Esophagus squamous epithelium (tissue), 5 donors: ENCODE results near the gene JPT1. TPM values are rescaled to one million over a fixed set of nuclear protein-coding genes. Genes with fewer than 3 reads are reported as not detected.
A peak's percentile ranks its signal among the peaks of the same experiment; 100 is the strongest.

Experiments
- DNase-seq: peaks from one replicate; lab custom pipeline; 2025; lab: John Stamatoyannopoulos, UW
- H3K27ac ChIP-seq, 4 donors: fragments of 200-600 bp; sonication (generic); one replicate each; pipeline ENCODE4 v1.5.1; 2016 to 2019; ENCODE audit warnings: mild to moderate bottlenecking in 1 of 4
- H3K27me3 ChIP-seq, 4 donors: fragments of 200-600 bp; sonication (generic); 1 replicate in 3 of 4; 2 replicates in 1 of 4; pipeline versions ENCODE4 v1.5.1 to v1.6.0; 2017 to 2021; ENCODE audit warnings: antibody characterized with exemption in 1 of 4
- H3K36me3 ChIP-seq, 3 donors: fragments of 200-600 bp; sonication (generic); one replicate each; pipeline ENCODE4 v1.5.1; 2016 to 2019
- H3K4me1 ChIP-seq, 3 donors: fragments of 200-600 bp; sonication (generic); one replicate each; pipeline ENCODE4 v1.5.1; 2017 to 2019
- H3K4me3 ChIP-seq, 4 donors: fragments of 200-600 bp; sonication (generic); 1 replicate in 3 of 4; 2 replicates in 1 of 4; pipeline ENCODE4 v1.5.1; 2016 to 2019; ENCODE audit warnings: mild to moderate bottlenecking in 2 of 4, moderate library complexity in 1 of 4
- H3K9me3 ChIP-seq, 3 donors: fragments of 200-600 bp; sonication (generic); one replicate each; pipeline ENCODE4 v1.5.1; 2016 to 2019
- POLR2A ChIP-seq, 4 donors: fragments of 450-650 bp; IDR thresholded peaks; one replicate each; pipeline ENCODE4 v1.6.1; 2017; ENCODE audit warnings: antibody characterized with exemption in 4 of 4, mild to moderate bottlenecking in 4 of 4, moderate library complexity in 3 of 4
- WGBS, 2 donors: methylation state at CpG; one replicate each; pipeline ENCODE4 v1.1.5; 2018; 5-methylcytosine and 5-hydroxymethylcytosine counted together
- intact Hi-C: fragments of 100-400 bp; cut with DNase I; formaldehyde crosslinking; loops from one replicate; pipeline ENCODE4 v1.15.0; 2022
- total RNA-seq, 4 donors: library from RNA; depleted of rRNA; stranded (reverse); fragments of >200 nt; gene quantifications; one replicate each; pipeline ENCODE4 v1.1.0, GENCODE V29; 2016
- TF ChIP-seq, protein P1 (sequence below), 6 experiments: fragments of 450-650 bp in 4 of 6; fragments of 200-600 bp in 2 of 6; sonication (generic) in 2 of 6; IDR thresholded peaks; one replicate each; pipeline ENCODE4 v1.5.1; 2016 to 2019; ENCODE audit warnings: antibody characterized with exemption in 6 of 6, mild to moderate bottlenecking in 4 of 6, moderate library complexity in 4 of 6
- donor health status: DM: yes; HTN: yes; CAD: no.

JPT1 gene
- total RNA-seq, 4 donors from 2014 or later = 82.2 to 249 (median 196) TPM

DNA sequence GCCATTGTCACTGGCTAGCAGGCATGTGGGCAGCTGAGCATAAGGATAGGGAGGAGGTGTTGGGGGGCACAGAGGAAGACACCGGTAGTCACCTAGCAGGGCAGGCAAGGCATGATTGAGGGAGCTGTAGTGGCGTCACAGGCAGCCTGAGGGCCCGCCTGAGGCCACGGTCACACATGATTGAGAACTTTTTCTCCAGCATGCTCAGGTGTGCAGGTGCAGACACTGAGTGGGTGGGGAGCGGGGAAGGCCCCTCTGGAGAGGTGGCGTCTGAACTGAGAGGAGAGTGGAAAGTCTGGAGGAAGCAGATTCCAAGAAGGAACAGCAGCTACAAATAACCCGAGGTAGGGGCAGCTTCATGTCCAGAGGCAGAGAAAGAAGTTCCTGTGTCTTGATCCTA, 55.5 kb downstream of the JPT1 start:
- Histone ChIP-seq H3K27me3 (no peaks in the 10 kb centered on the region), H3K9me3 (no peaks in the 10 kb centered on the region), H3K4me1 (peaks cover 6 to 41% (median 17%) of the 10 kb centered on the region in 3 donors), H3K36me3 (peaks cover 0 to 36% (median 7%) of the 10 kb centered on the region in 3 donors), H3K27ac (no peak overlapping the region), H3K4me3 (no peak overlapping the region)
- WGBS, 2 donors = 50 to 76% methylated on average over 7 of the region's 7 CpGs
- intact Hi-C loops = no loop called here
- TF ChIP-seq, protein P1, sequence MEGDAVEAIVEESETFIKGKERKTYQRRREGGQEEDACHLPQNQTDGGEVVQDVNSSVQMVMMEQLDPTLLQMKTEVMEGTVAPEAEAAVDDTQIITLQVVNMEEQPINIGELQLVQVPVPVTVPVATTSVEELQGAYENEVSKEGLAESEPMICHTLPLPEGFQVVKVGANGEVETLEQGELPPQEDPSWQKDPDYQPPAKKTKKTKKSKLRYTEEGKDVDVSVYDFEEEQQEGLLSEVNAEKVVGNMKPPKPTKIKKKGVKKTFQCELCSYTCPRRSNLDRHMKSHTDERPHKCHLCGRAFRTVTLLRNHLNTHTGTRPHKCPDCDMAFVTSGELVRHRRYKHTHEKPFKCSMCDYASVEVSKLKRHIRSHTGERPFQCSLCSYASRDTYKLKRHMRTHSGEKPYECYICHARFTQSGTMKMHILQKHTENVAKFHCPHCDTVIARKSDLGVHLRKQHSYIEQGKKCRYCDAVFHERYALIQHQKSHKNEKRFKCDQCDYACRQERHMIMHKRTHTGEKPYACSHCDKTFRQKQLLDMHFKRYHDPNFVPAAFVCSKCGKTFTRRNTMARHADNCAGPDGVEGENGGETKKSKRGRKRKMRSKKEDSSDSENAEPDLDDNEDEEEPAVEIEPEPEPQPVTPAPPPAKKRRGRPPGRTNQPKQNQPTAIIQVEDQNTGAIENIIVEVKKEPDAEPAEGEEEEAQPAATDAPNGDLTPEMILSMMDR (IDR thresholded peaks at IDR 0.05) = no peak
- TF ChIP-seq POLR2A (IDR thresholded peaks at IDR 0.05) = no peak
- DNase-seq = no peak

DNA sequence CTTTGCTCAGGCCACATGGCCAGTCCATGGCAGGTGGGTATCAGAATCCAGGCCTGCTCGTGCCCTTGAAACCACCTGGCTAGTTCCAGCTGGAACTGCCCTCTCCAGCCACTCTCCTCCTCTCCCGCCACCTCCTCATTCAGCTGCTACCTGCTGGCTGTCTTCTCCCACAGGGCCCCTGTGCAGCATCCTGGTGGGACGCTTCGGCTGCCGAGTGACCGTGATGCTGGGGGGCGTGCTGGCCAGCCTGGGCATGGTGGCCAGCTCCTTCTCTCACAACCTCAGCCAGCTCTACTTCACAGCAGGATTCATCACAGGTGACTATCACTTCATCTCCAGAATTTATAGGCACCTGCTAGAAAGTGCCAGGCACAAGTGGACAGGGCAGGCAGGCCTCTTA, 56.4 kb downstream of the JPT1 start:
- no peak overlapping the region for H3K4me3 ChIP-seq
- no peak for DNase-seq
- 95 to 96% methylated on average over 7 of the region's 7 CpGs for WGBS, 2 donors
- H3K36me3 ChIP-seq = peaks cover 0 to 34% (median 7%) of the 10 kb centered on the region in 3 donors
- H3K27ac ChIP-seq = no peak overlapping the region
- TF ChIP-seq, protein P1 (IDR thresholded peaks at IDR 0.05) = no peak
- TF ChIP-seq POLR2A (IDR thresholded peaks at IDR 0.05) = no peak
- peaks cover 16 to 51% (median 27%) of the 10 kb centered on the region in 3 donors for H3K4me1 ChIP-seq
- intact Hi-C loops = no loop called here
- H3K9me3 ChIP-seq = no peaks in the 10 kb centered on the region
- no peaks in the 10 kb centered on the region for H3K27me3 ChIP-seq

DNA sequence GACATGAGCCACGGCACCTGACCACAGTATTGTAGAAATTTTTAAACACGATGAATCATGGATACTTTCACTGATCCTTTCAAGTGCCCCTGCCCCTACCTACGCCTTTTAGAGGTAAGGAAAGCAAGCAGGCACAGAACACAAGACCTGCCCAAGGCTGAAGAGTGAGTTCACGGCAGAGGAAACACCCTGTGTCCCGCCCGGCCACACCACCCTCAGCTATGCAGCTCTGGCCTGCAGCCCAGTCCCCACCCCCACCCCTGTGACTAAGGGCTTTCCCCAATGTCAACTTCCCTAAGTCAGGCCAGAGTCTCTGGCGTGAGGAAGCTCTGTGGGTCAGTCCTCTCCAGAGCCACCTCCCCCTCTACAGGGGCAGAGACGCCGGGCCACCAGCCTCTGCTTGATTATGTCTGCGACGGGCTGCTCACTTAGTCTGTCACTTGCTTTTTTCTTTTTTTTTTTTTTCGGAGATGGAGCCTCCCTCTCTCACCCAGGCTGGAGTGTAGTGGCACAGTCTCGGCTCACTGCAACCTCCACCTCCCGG, 58.2 kb downstream of the JPT1 start:
- intact Hi-C loops = no loop called here
- H3K4me1 ChIP-seq = peaks cover 24 to 68% (median 43%) of the 10 kb centered on the region in 3 donors
- peaks cover 0 to 34% (median 7%) of the 10 kb centered on the region in 3 donors for H3K36me3 ChIP-seq
- H3K27ac ChIP-seq = peak overlapping the region; percentile 78 to 92 (median 80)
- H3K27me3 ChIP-seq = no peaks in the 10 kb centered on the region
- no peaks in the 10 kb centered on the region for H3K9me3 ChIP-seq
- 24 to 41% methylated on average over 6 to 13 of the region's 14 CpGs for WGBS, 2 donors
- TF ChIP-seq, protein P1 (IDR thresholded peaks at IDR 0.05) = no peak
- TF ChIP-seq POLR2A (IDR thresholded peaks at IDR 0.05) = peak in 1 of 4 donors; percentile 55
- DNase-seq = no peak
- H3K4me3 ChIP-seq = no peak overlapping the region

DNA sequence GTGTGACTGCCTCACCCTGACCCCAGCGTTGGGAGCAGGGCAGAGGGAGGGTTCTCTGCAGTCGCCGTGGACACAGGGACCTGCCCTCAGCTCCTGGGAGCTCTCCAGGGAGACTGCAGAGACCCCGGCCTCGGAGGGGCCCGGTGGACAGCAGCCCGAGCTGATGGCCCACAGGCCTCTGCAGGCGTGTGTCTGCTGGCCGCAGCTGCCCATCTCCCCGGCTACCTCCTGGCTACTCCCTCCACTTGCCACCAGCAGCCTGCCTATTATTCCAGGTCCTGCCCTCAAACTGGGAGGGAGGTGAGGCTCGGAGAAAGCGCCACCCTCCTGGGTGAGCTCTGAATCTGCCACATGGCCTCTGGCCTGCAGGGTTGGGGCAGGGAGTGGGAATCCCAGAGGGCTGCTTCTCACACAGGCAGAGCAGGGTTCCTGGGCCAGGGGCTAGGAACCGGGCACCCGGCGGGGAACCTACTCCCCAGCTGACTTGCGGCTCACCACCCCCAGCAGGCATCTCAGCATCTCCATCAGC, 59.4 kb downstream of the JPT1 start:
- intact Hi-C loops = no loop called here

More for the DNA sequence above, 59.4 kb downstream of the JPT1 start:
- no peak overlapping the region for H3K4me3 ChIP-seq
- H3K9me3 ChIP-seq = no peaks in the 10 kb centered on the region
- peak overlapping the region; percentile 34 to 92 (median 80) for H3K27ac ChIP-seq
- TF ChIP-seq, protein P1 (IDR thresholded peaks at IDR 0.05) = no peak
- no peak for TF ChIP-seq POLR2A (IDR thresholded peaks at IDR 0.05)
- no peaks in the 10 kb centered on the region for H3K27me3 ChIP-seq
- DNase-seq = no peak
- 92 to 96% methylated on average over 4 to 6 of the region's 16 CpGs for WGBS, 2 donors
- peaks cover 31 to 80% (median 55%) of the 10 kb centered on the region in 3 donors for H3K4me1 ChIP-seq
- H3K36me3 ChIP-seq = peaks cover 0 to 22% (median 0%) of the 10 kb centered on the region in 3 donors
